A549 treated with CpdA at 1 μM for 4 hours (cell line): ENCODE results near the gene AFF4. TPM values are rescaled to one million over a fixed set of nuclear protein-coding genes. Genes with fewer than 3 reads are reported as not detected.

Source experiments
- total RNA-seq: library from RNA; stranded (reverse); fragments of 200-300 nt; extraction: Qiagen RNA extraction; gene quantifications from 5 replicates; pipeline ENCODE4 v1.2.3, GENCODE V29; 2022; ENCODE audit warnings: low read depth

The AFF4 gene
- 17.2 to 23.8 TPM (median 20.5 TPM) in 5 replicates for total RNA-seq

GRCh38 chr5:132963171-132964104 lies at the start of gene AFF4:
AFF4 (minus strand) TSS chr5:132963634; CDS start chr5:132937189, 26,445 bp downstream.

GRCh38 chr5:132873119-132873929 lies 90.1 kb downstream of the AFF4 start, which contains the start of gene LEAP2:
LEAP2 (plus strand) TSS chr5:132873668; CDS start chr5:132873695, 27 bp downstream.

GRCh38 chr5:132866342-132867045 lies 96.9 kb downstream of the AFF4 start, which contains the start of the genes GDF9 and UQCRQ:
GDF9 (minus strand) TSS chr5:132866469; CDS start chr5:132864533, 1,936 bp downstream.
UQCRQ (plus strand) TSS chr5:132866642; CDS start chr5:132866882, 240 bp downstream.

GRCh38 chr5:132830436-132831094 lies 132.9 kb downstream of the AFF4 start, which contains the start of gene SHROOM1:
SHROOM1 (minus strand) TSS chr5:132830647; CDS start chr5:132826140, 4,507 bp downstream.

Other genes with a start within 250 kb of the AFF4 start
- gene KIF3A, start 226.1 kb downstream of the AFF4 start, total RNA-seq = 7.4 to 14.0 TPM (median 9.6 TPM) in 5 replicates
- 0.09 to 0.36 TPM (median 0.11 TPM) in 4 of 5 replicates, not detected in the other for gene CCNI2, start 216.2 kb downstream of the AFF4 start, total RNA-seq
- gene SEPTIN8, start 186.4 kb downstream of the AFF4 start, total RNA-seq = 17.3 to 21.5 TPM (median 18.5 TPM) in 5 replicates
- gene SOWAHA, start 150.3 kb downstream of the AFF4 start, total RNA-seq = 0.08 to 0.17 TPM (median 0.15 TPM) in 4 of 5 replicates, not detected in the other
- 7.8 to 11.0 TPM (median 9.6 TPM) in 5 replicates for gene SHROOM1, start 133.0 kb downstream of the AFF4 start, total RNA-seq
- 0.17 to 0.56 TPM (median 0.24 TPM) in 5 replicates for gene GDF9, start 97.2 kb downstream of the AFF4 start, total RNA-seq
- 386 to 557 TPM (median 512 TPM) in 5 replicates for gene UQCRQ, start 97.0 kb downstream of the AFF4 start, total RNA-seq
- 0.87 to 1.7 TPM (median 1.5 TPM) in 5 replicates for gene LEAP2, start 90.0 kb downstream of the AFF4 start, total RNA-seq
- gene ZCCHC10, start 62.9 kb upstream of the AFF4 start, total RNA-seq = 27.7 to 37.6 TPM (median 30.1 TPM) in 5 replicates
- gene HSPA4, start 88.4 kb upstream of the AFF4 start, total RNA-seq = 158 to 199 TPM (median 188 TPM) in 5 replicates